B cell (primary cell): ENCODE results near the gene ERMAP. TPM values are rescaled to one million over a fixed set of nuclear protein-coding genes. Genes with fewer than 3 reads are reported as not detected.

Experiments
- ATAC-seq: fragments of 200-7000 bp; cut with Tn5 transposase; one replicate; pipeline ENCODE4 v1.10.0; 2021; ENCODE audit warnings: low read depth, mild to moderate bottlenecking, moderate number of reproducible peaks, moderate library complexity
- CTCF ChIA-PET: fragments of 350-600 bp; sonication (Branson Sonifier 250); formaldehyde crosslinking; loops from one replicate; lab custom pipeline; 2021; ENCODE audit warnings: antibody characterized with exemption, inconsistent platforms; lab: Charles Lee
- POLR2A ChIA-PET: fragments of 350-600 bp; sonication (Branson Sonifier 250); formaldehyde crosslinking; loops from one replicate; lab custom pipeline; 2021; ENCODE audit warnings: antibody characterized with exemption; lab: Charles Lee
- DNase-seq: peaks from one replicate; pipeline ENCODE4 v3.0.0; 2013
- H2AFZ ChIP-seq: 2 replicates; pipeline ENCODE4 v1.6.1; 2012; ENCODE audit warnings: mild to moderate bottlenecking, low read depth, low read length; ENCODE audit not compliant: insufficient read depth, poor library complexity, severe bottlenecking
- H3K27ac ChIP-seq, 2 donors: 1 replicate in 1 of 2; 2 replicates in 1 of 2; pipeline ENCODE4 v1.5.1; 2012 to 2013; ENCODE audit warnings: low read length in 2 of 2, mild to moderate bottlenecking in 2 of 2, moderate library complexity in 1 of 2
- H3K27me3 ChIP-seq, 4 experiments: fragments of 200-600 bp in 1 of 4; sonication (generic) in 1 of 4; replicated peaks in 1 of 4; 1 replicate in 2 of 4; 2 replicates in 2 of 4; pipeline versions ENCODE4 v1.6.1 to v1.7.0; 2013 to 2016; ENCODE audit warnings: low read length in 3 of 4, mild to moderate bottlenecking in 2 of 4, mixed read lengths in 1 of 4, moderate library complexity in 1 of 4; ENCODE audit not compliant: insufficient read depth in 4 of 4, control insufficient read depth in 3 of 4; ENCODE audit errors: control extremely low read depth in 1 of 4
- H3K36me3 ChIP-seq, 2 experiments: replicated peaks in 1 of 2; 1 replicate in 1 of 2; 2 replicates in 1 of 2; pipeline versions ENCODE4 v1.6.1 to v1.7.1; 2013; ENCODE audit warnings: low read length in 1 of 2; ENCODE audit not compliant: insufficient read depth in 2 of 2, control insufficient read depth in 1 of 2; ENCODE audit errors: control extremely low read depth in 1 of 2, extremely low read depth in 1 of 2
- H3K4me1 ChIP-seq, 2 donors: fragments of 200-600 bp in 1 of 2; sonication (generic) in 1 of 2; 1 replicate in 1 of 2; 2 replicates in 1 of 2; pipeline versions ENCODE4 v1.5.1 to v1.6.1; 2013 to 2017; ENCODE audit warnings: low read length in 2 of 2; ENCODE audit not compliant: control insufficient read depth in 2 of 2, insufficient read depth in 2 of 2
- H3K4me2 ChIP-seq: replicated peaks from 2 replicates; pipeline ENCODE3; 2012; ENCODE audit warnings: mild to moderate bottlenecking, low read depth, low read length; ENCODE audit not compliant: poor library complexity, severe bottlenecking
- H3K4me3 ChIP-seq, 5 experiments: fragments of 200-600 bp in 1 of 5; sonication (generic) in 1 of 5; 1 replicate in 3 of 5; 2 replicates in 2 of 5; pipeline versions ENCODE4 v1.5.1 to v1.7.0; 2011 to 2016; ENCODE audit warnings: low read length in 4 of 5, mild to moderate bottlenecking in 4 of 5, low read depth in 2 of 5, control low read depth in 1 of 5, moderate library complexity in 1 of 5; ENCODE audit not compliant: insufficient read depth in 1 of 5; ENCODE audit errors: control extremely low read depth in 1 of 5, extremely low read depth in 1 of 5
- H3K79me2 ChIP-seq: fragments of 200-600 bp; sonication (generic); one replicate; pipeline ENCODE4 v1.6.0; 2016; ENCODE audit warnings: low read length; ENCODE audit not compliant: control insufficient read depth, insufficient read depth
- H3K9ac ChIP-seq: fragments of 200-600 bp; sonication (generic); 2 replicates; pipeline ENCODE4 v1.6.1; 2017; ENCODE audit warnings: mild to moderate bottlenecking, low read length, moderate library complexity
- H3K9me3 ChIP-seq, 3 donors: one replicate each; pipeline versions ENCODE4 v1.6.1 to v1.7.1; 2013; ENCODE audit warnings: low read length in 2 of 3; ENCODE audit not compliant: control insufficient read depth in 2 of 3, insufficient read depth in 1 of 3; ENCODE audit errors: control extremely low read depth in 1 of 3
- H4K20me1 ChIP-seq: 2 replicates; pipeline ENCODE4 v1.6.0; 2012; ENCODE audit warnings: mild to moderate bottlenecking, low read length; ENCODE audit not compliant: insufficient read depth, control insufficient read depth, poor library complexity, severe bottlenecking
- H3K27ac Mint-ChIP-seq: one replicate; pipeline ENCODE4 v1.8.0; 2021; ENCODE audit warnings: mixed read lengths
- H3K27me3 Mint-ChIP-seq: one replicate; pipeline ENCODE4 v1.8.0; 2021; ENCODE audit warnings: mixed read lengths
- H3K4me1 Mint-ChIP-seq: one replicate; pipeline ENCODE4 v1.8.0; 2021; ENCODE audit warnings: mixed read lengths
- H3K4me3 Mint-ChIP-seq: one replicate; pipeline ENCODE4 v1.8.0; 2021; ENCODE audit warnings: mixed read lengths
- H3K9me3 Mint-ChIP-seq: one replicate; pipeline ENCODE4 v1.8.0; 2022; ENCODE audit warnings: mixed read lengths; ENCODE audit not compliant: insufficient read depth
- CTCF ChIP-seq: fragments of 200-600 bp; IDR thresholded peaks from one replicate; pipeline ENCODE4 v1.8.0; 2022; ENCODE audit warnings: antibody characterized with exemption, mild to moderate bottlenecking
- EZH2 ChIP-seq: IDR thresholded peaks from 2 replicates; pipeline ENCODE4 v1.6.1; 2012; ENCODE audit warnings: borderline replicate concordance, low read depth, mild to moderate bottlenecking, moderate library complexity, low read length; ENCODE audit not compliant: insufficient read depth, poor library complexity, severe bottlenecking
- WGBS: methylation state at CpG from one replicate; pipeline ENCODE4 v1.1.5; 2013; ENCODE audit warnings: missing lambda C conversion rate; ENCODE audit not compliant: insufficient coverage; 5-methylcytosine and 5-hydroxymethylcytosine counted together
- intact Hi-C: fragments of 100-400 bp; cut with micrococcal nuclease; formaldehyde crosslinking; loops from one replicate; pipeline ENCODE4 v1.10.0; 2022
- polyA plus RNA-seq: library from polyadenylated mRNA; depleted of rRNA; stranded (reverse); fragments of >200 nt; gene quantifications from 2 replicates; pipeline ENCODE4 v1.2.3, GENCODE V29; 2012
- total RNA-seq, 2 donors: library from RNA; stranded (reverse); fragments of 120-200 nt in 1 of 2; gene quantifications; 1 replicate in 1 of 2; 2 replicates in 1 of 2; pipeline versions ENCODE4 v1.2.3 to v1.2.4, GENCODE V29; 2013 to 2022

Gene ERMAP
- total and polyA plus RNA-seq, 2 donors (not counting 1 experiment from before 2014, with no cell fraction given): 4.9 to 13.1 TPM

DNA sequence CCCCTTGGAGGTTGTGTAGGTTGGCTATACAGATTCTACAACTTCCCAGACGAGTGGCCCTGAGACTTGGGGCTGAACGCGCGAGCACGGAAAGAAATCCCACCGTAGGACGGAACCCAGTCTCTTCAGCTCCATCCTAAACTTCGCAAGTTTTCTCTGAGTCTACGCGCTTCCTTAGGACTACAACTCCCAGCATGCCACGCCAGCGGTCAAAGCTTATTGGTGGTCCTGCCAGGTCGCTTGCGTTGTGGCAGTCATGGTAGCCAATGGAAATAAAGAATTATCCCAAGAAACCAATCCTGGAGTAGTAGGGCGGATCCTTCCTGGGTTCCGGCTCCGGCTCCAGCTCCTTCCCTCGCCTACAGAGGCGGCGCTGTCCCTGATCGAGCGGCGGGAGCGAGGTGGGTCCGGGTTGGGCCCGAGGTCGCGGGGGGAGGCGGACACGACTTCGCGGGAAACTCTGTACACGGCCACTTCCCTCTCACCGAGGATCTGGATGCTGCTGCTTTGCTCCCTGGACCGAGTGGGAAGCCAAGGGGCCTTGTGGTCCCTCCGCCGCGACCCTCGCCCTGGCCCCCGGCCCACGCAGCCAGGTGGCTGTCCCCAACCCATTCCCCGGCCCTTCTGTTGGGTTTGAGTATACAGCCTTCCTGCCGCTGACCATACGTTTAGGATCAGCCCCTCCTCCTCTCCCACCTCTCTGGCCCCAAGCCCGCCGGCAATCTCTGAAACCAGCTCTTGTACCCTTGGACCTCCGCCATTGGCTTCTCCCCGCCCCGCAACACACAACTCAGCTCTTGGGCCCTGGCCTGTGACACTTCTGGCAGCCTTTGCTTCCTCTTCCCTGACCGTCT, 29.6 kb downstream of the ERMAP start, which contains the start of gene ZNF691:
Gene ZNF691, plus strand, starts transcription at position 357 of the 854 bp plus-strand sequence. CDS start 3,046 bp downstream, outside the sequence.
- Histone ChIP-seq H3K4me2 (peak within 1 kb of the TSS; percentile 87), H3K4me1 (peaks cover 17 to 24% of the 10 kb centered on the region in 2 donors), H3K27me3 (no peaks in the 10 kb centered on the region), H3K9me3 (peaks cover 0 to 8% (median 0%) of the 10 kb centered on the region in 3 donors), H3K4me3 (peak within 1 kb of the TSS; percentile 80 to 92 (median 90)), H2AFZ (peak within 1 kb of the TSS; percentile 96), H3K36me3 (peaks cover 0 to 5% of the 10 kb centered on the region in 2 experiments), H3K27ac (peak within 1 kb of the TSS; percentile 41 to 76), H3K9ac (peak within 1 kb of the TSS; percentile 85), H3K79me2 (peaks cover 12% of the 10 kb centered on the region), H4K20me1 (no peaks in the 10 kb centered on the region)
- Mint-ChIP-seq H3K27ac (peak within 1 kb of the TSS; percentile 91), H3K4me3 (peak within 1 kb of the TSS; percentile 95), H3K4me1 (peaks cover 46% of the 10 kb centered on the region), H3K27me3 (no peaks in the 10 kb centered on the region), H3K9me3 (no peaks in the 10 kb centered on the region)
- 1% methylated on average over 50 of the region's 50 CpGs for WGBS
- intact Hi-C loops: loop anchor here (1.0 to 5.0 kb wide), 9 partner anchors 29 to 809 kb away; partner anchors contain the start of genes C1orf50, CDC20, CFAP57 and EBNA1BP2
- POLR2A ChIA-PET: interaction anchor here (0.7 to 2.1 kb wide), 6 partner anchors 8 to 226 kb away, joined by 3 to 16 read pairs (median 3); partner anchors contain the start of genes ERMAP, PPIH and SVBP
- TF ChIP-seq CTCF (peak; percentile 16), EZH2 (no peak)
- ATAC-seq (peak; percentile 98), DNase-seq (peak; percentile 93)
- CTCF ChIA-PET: interaction anchor here (0.7 to 3.4 kb wide), 12 partner anchors 8 to 227 kb away, joined by 3 to 27 read pairs (median 3); partner anchors contain the start of genes C1orf50, P3H1 and YBX1
